Upper lobe of left lung (tissue), 6 donors: ENCODE results near the gene MDC1. TPM values are rescaled to one million over a fixed set of nuclear protein-coding genes. Genes with fewer than 3 reads are reported as not detected.
A peak's percentile ranks its signal among the peaks of the same experiment; 100 is the strongest.

ENCODE experiments used
- ATAC-seq, 2 donors: fragments of 200-7000 bp; cut with Tn5 transposase; one replicate each; pipeline ENCODE4 v1.9.1; 2022; ENCODE audit warnings: mild to moderate bottlenecking in 2 of 2, moderate library complexity in 2 of 2; ENCODE audit not compliant: low FRiP score in 2 of 2
- DNase-seq, 2 donors: peaks; one replicate each; pipeline ENCODE4 v3.0.0-alpha.2; 2019 to 2020
- H3K27ac ChIP-seq, 4 donors: fragments of 200-600 bp; sonication (generic); one replicate each; pipeline ENCODE4 v1.5.1; 2016 to 2019
- H3K27me3 ChIP-seq, 4 donors: fragments of 200-600 bp; sonication (generic); one replicate each; pipeline ENCODE4 v1.5.1; 2017 to 2019
- H3K36me3 ChIP-seq, 4 donors: fragments of 200-600 bp; sonication (generic); one replicate each; pipeline ENCODE4 v1.5.1; 2016 to 2019
- H3K4me1 ChIP-seq, 4 donors: fragments of 200-600 bp; sonication (generic); one replicate each; pipeline ENCODE4 v1.5.1; 2018 to 2019
- H3K4me3 ChIP-seq, 4 donors: fragments of 200-600 bp; sonication (generic); one replicate each; pipeline ENCODE4 v1.5.1; 2017 to 2019; ENCODE audit warnings: mild to moderate bottlenecking in 2 of 4, moderate library complexity in 1 of 4
- H3K9me3 ChIP-seq, 4 donors: fragments of 200-600 bp; sonication (generic); one replicate each; pipeline ENCODE4 v1.5.1; 2018 to 2019
- EP300 ChIP-seq, 4 donors: sonication (generic); formaldehyde crosslinking; IDR thresholded peaks; one replicate each; pipeline ENCODE4 v1.5.1; 2017; ENCODE audit warnings: antibody characterized with exemption in 4 of 4, control low read depth in 2 of 4
- POLR2A ChIP-seq, 4 donors: fragments of 450-650 bp; IDR thresholded peaks; one replicate each; pipeline ENCODE4 v1.5.1; 2016 to 2017; ENCODE audit warnings: antibody characterized with exemption in 4 of 4, mild to moderate bottlenecking in 2 of 4
- POLR2AphosphoS5 ChIP-seq, 2 donors: sonication (generic); formaldehyde crosslinking; IDR thresholded peaks; one replicate each; pipeline ENCODE4 v1.5.1; 2017; ENCODE audit warnings: antibody characterized with exemption in 2 of 2
- WGBS, 2 donors: methylation state at CpG; one replicate each; pipeline ENCODE4 v1.1.5; 2017 to 2018; 5-methylcytosine and 5-hydroxymethylcytosine counted together
- total RNA-seq, 6 donors: library from RNA; depleted of rRNA in 4 of 6; stranded (reverse); fragments of >200 nt in 4 of 6; gene quantifications; one replicate each; pipeline versions ENCODE4 v1.1.0 to v1.2.1, GENCODE V29; 2016 to 2021
- TF ChIP-seq, protein P1 (sequence below), 6 experiments: fragments of 450-650 bp in 4 of 6; fragments of 200-600 bp in 2 of 6; sonication (generic) in 2 of 6; IDR thresholded peaks; one replicate each; pipeline ENCODE4 v1.5.1; 2016 to 2019; ENCODE audit warnings: antibody characterized with exemption in 6 of 6
- donor health status: DM: no; HTN: no; CAD: no; lungs with moderate emphysema.
- donor health status: DM: no; HTN: yes; CAD: no; lungs with severe emphysema.

The MDC1 gene
- total RNA-seq, 6 donors from 2014 or later = 13.5 to 33.5 (median 24.2) TPM

DNA sequence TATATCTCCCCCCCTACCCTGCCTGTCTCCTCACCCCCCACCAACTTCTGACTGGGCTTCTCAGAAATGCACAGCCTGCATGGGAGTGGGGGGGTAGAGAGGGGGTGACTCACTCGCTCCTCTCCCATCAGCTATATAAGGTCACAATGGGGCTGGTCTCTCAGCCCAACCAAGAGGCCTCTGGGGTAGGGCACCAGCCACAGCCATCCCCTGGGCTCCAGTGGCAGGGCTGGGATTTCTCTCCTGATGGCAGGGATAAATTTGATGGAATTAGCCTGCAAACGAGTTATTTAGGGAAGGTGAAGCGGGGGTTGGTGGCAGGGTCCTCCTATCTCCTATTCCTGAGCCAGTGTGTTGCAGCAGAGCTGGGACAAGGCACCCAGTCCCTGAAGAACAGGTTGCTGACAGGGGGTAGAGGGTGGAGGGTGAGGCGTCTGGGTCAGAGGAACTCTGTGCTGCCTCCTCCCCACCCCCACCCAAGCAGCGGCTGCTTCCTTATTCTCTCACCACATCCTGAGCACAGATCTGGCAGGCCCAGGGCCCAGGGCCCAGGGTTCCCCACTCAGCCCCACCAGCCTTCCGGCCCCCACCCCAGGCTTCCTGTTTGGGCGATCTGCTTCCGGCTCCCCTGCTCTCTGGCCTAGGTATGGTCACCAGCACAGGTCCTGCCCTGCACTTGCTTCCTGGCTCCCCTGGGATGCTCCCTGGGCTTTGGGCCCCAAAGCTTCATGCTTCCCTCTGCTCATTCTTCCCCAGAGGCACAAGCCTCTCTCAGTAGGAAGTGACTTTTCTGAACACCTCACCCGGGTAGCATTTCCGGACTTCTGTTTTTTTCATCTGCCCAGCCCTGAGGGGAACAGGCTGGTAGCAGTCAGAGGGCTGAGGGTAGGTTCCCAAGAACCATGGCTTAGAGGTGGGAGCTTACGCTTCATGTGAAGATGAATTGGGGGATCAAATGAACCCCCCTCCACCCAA, 34.7 kb downstream of the MDC1 start:
- peak; percentile 47 to 76 for ATAC-seq
- H3K27ac ChIP-seq = peak overlapping the region; percentile 99 to 100 (median 99)
- peak overlapping the region; percentile 70 to 87 (median 80) for H3K4me3 ChIP-seq
- no peaks in the 10 kb centered on the region for H3K27me3 ChIP-seq
- TF ChIP-seq, protein P1, sequence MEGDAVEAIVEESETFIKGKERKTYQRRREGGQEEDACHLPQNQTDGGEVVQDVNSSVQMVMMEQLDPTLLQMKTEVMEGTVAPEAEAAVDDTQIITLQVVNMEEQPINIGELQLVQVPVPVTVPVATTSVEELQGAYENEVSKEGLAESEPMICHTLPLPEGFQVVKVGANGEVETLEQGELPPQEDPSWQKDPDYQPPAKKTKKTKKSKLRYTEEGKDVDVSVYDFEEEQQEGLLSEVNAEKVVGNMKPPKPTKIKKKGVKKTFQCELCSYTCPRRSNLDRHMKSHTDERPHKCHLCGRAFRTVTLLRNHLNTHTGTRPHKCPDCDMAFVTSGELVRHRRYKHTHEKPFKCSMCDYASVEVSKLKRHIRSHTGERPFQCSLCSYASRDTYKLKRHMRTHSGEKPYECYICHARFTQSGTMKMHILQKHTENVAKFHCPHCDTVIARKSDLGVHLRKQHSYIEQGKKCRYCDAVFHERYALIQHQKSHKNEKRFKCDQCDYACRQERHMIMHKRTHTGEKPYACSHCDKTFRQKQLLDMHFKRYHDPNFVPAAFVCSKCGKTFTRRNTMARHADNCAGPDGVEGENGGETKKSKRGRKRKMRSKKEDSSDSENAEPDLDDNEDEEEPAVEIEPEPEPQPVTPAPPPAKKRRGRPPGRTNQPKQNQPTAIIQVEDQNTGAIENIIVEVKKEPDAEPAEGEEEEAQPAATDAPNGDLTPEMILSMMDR (IDR thresholded peaks at IDR 0.05) = no peak
- TF ChIP-seq EP300 (IDR thresholded peaks at IDR 0.05) = peak in 2 of 4 donors; percentile 46 to 73
- TF ChIP-seq POLR2AphosphoS5 (IDR thresholded peaks at IDR 0.05) = peak; percentile 76 to 84
- TF ChIP-seq POLR2A (IDR thresholded peaks at IDR 0.05) = peak in 2 of 4 donors; percentile 34 to 65
- H3K9me3 ChIP-seq = no peaks in the 10 kb centered on the region
- H3K4me1 ChIP-seq = peaks cover 33 to 51% (median 49%) of the 10 kb centered on the region in 4 donors
- peak; percentile 88 to 90 for DNase-seq
- peaks cover 0 to 37% (median 12%) of the 10 kb centered on the region in 4 donors for H3K36me3 ChIP-seq
- 20 to 33% methylated on average over 9 to 11 of the region's 11 CpGs for WGBS, 2 donors

DNA sequence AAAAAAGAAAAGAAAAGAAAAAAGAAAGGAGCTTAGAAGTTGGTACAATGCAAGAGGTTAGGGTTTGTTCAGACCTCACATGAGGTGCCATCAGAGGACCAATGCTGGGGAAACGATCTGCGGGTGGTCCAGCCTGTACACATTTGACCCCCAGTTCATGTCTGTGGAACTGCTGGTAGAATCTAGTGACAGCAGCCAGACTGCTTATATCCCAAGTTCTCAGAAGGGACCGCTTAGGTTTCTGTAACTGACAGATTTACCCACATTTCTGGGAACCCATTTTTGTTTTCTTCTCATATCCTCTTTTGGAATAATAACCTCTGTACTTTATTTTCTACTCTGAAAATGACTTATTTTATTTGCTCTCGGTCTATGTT, 35.3 kb downstream of the MDC1 start:
- Histone ChIP-seq H3K27ac (peak overlapping the region; percentile 99 to 100 (median 99)), H3K4me1 (peaks cover 33 to 50% (median 49%) of the 10 kb centered on the region in 4 donors), H3K4me3 (peak overlapping the region; percentile 44 to 82 (median 74)), H3K36me3 (peaks cover 0 to 44% (median 19%) of the 10 kb centered on the region in 4 donors), H3K9me3 (no peaks in the 10 kb centered on the region), H3K27me3 (no peaks in the 10 kb centered on the region)
- 36 to 41% methylated on average over 4 of the region's 4 CpGs for WGBS, 2 donors
- DNase-seq = no peak
- no peak for ATAC-seq
- TF ChIP-seq, protein P1 (IDR thresholded peaks at IDR 0.05) = no peak
- no peak for TF ChIP-seq EP300 (IDR thresholded peaks at IDR 0.05)
- TF ChIP-seq POLR2A (IDR thresholded peaks at IDR 0.05) = no peak
- TF ChIP-seq POLR2AphosphoS5 (IDR thresholded peaks at IDR 0.05) = no peak

DNA sequence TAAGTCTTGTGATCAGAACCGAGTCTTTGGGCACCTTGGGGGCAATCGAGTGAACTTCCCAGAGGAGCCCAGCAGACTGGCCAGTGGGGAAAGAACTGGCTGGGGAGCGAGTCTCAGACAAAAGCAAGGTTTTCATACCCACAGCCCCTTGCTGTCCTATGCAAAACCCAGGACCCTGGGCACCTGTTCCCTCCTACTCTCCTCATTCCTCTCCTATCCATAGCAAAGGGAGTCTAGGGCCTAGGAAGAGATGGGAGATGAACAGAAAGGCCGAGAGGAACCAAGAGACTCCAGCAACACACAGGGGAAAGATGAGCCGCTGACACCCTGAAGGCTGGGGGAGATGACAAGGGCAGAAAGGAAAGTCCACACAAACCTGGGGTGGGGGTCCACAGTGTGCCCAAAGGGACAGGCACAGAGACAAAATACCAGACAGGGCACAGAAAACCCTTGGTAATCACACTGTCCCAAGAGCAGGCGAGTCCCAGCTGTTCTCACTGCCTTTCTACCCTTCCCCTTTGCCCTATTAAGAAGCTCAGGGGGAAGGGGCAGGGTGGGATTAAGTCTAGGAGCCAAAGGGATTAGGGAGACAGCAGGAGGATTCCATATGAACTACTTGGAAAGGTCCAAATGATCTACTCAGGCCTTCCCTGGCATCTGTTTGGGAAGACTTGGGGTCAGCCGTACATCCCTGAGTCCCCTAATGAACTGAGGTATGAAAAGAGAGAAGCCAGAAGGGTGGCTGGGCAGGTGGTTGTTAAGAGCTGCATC, 37.1 kb downstream of the MDC1 start:
- H3K4me1 ChIP-seq = peaks cover 33 to 50% (median 41%) of the 10 kb centered on the region in 4 donors
- DNase-seq (no peak), ATAC-seq (no peak)
- peaks cover 4 to 55% (median 29%) of the 10 kb centered on the region in 4 donors for H3K36me3 ChIP-seq
- WGBS, 2 donors = 67 to 68% methylated on average over 7 of the region's 7 CpGs
- peak overlapping the region; percentile 54 to 99 (median 64) for H3K27ac ChIP-seq
- no peaks in the 10 kb centered on the region for H3K27me3 ChIP-seq
- peak overlapping the region; percentile 6 to 70 (median 18) for H3K4me3 ChIP-seq
- no peak for TF ChIP-seq POLR2AphosphoS5 (IDR thresholded peaks at IDR 0.05)
- no peak for TF ChIP-seq POLR2A (IDR thresholded peaks at IDR 0.05)
- TF ChIP-seq, protein P1 (IDR thresholded peaks at IDR 0.05) = no peak
- TF ChIP-seq EP300 (IDR thresholded peaks at IDR 0.05) = no peak
- no peaks in the 10 kb centered on the region for H3K9me3 ChIP-seq

DNA sequence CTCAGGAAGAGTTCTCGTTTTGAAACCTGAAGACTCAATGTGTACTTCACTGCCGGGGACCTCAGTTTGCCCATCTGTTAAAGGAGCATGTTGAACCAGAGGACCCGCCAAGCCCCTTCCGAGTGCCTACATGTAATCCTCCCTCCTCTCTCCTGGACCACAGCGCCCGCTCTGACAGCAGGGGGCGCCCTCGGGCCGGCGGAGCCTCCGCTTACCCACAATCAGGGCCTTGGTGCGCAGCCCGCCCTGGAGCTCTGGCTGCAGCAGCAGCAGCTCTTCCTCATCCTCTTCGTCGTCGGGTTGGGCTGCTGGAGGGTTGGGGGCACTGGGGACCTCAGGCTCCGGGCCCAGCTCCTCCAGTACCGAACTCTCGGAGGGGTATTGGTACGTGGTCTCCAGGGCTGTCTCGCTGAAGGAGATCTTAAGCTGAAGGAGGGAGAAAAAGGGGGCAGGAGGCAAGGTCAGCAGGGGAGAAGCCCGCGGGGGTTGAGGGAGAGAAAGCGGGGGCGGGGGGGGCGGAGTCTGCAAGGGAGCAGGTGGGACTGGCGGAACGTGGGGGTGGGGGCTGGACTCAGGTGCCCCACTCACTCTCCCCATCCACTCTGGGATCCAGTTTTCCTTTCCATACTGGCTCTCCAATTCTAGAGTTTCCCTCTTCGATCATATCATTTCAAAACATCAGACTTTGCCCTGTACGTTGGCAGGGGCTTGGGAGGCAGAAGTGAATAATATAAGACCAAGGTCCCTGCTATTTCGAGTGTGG, 37.9 kb downstream of the MDC1 start:
- Histone ChIP-seq H3K4me3 (peak overlapping the region in 3 of 4 donors; percentile 6 to 70 (median 25)), H3K4me1 (peaks cover 33 to 50% (median 39%) of the 10 kb centered on the region in 4 donors), H3K9me3 (no peaks in the 10 kb centered on the region), H3K36me3 (peaks cover 4 to 55% (median 29%) of the 10 kb centered on the region in 4 donors), H3K27ac (peak overlapping the region; percentile 54 to 99 (median 64)), H3K27me3 (no peaks in the 10 kb centered on the region)
- DNase-seq (peak; percentile 89 to 98), ATAC-seq (peak; percentile 89)
- TF ChIP-seq POLR2A (IDR thresholded peaks at IDR 0.05) (no peak), EP300 (IDR thresholded peaks at IDR 0.05) (no peak), POLR2AphosphoS5 (IDR thresholded peaks at IDR 0.05) (peak; percentile 51 to 69)
- TF ChIP-seq, protein P1 (IDR thresholded peaks at IDR 0.05) = peak; percentile 91 to 97 (median 94)
- 14 to 22% methylated on average over 18 to 30 of the region's 31 CpGs for WGBS, 2 donors
